Esophagus squamous epithelium (tissue), 5 donors: ENCODE results near the gene RNF175. TPM values are rescaled to one million over a fixed set of nuclear protein-coding genes. Genes with fewer than 3 reads are reported as not detected.

Experiments
- DNase-seq: peaks from one replicate; lab custom pipeline; 2025; lab: John Stamatoyannopoulos, UW
- H3K27ac ChIP-seq, 4 donors: fragments of 200-600 bp; sonication (generic); one replicate each; pipeline ENCODE4 v1.5.1; 2016 to 2019; ENCODE audit warnings: mild to moderate bottlenecking in 1 of 4
- H3K27me3 ChIP-seq, 4 donors: fragments of 200-600 bp; sonication (generic); 1 replicate in 3 of 4; 2 replicates in 1 of 4; pipeline versions ENCODE4 v1.5.1 to v1.6.0; 2017 to 2021; ENCODE audit warnings: antibody characterized with exemption in 1 of 4
- H3K36me3 ChIP-seq, 3 donors: fragments of 200-600 bp; sonication (generic); one replicate each; pipeline ENCODE4 v1.5.1; 2016 to 2019
- H3K4me1 ChIP-seq, 3 donors: fragments of 200-600 bp; sonication (generic); one replicate each; pipeline ENCODE4 v1.5.1; 2017 to 2019
- H3K4me3 ChIP-seq, 4 donors: fragments of 200-600 bp; sonication (generic); 1 replicate in 3 of 4; 2 replicates in 1 of 4; pipeline ENCODE4 v1.5.1; 2016 to 2019; ENCODE audit warnings: mild to moderate bottlenecking in 2 of 4, moderate library complexity in 1 of 4
- H3K9me3 ChIP-seq, 3 donors: fragments of 200-600 bp; sonication (generic); one replicate each; pipeline ENCODE4 v1.5.1; 2016 to 2019
- CTCF ChIP-seq, 6 experiments: fragments of 450-650 bp in 4 of 6; fragments of 200-600 bp in 2 of 6; sonication (generic) in 2 of 6; IDR thresholded peaks; one replicate each; pipeline ENCODE4 v1.5.1; 2016 to 2019; ENCODE audit warnings: antibody characterized with exemption in 6 of 6, mild to moderate bottlenecking in 4 of 6, moderate library complexity in 4 of 6
- POLR2A ChIP-seq, 4 donors: fragments of 450-650 bp; IDR thresholded peaks; one replicate each; pipeline ENCODE4 v1.6.1; 2017; ENCODE audit warnings: antibody characterized with exemption in 4 of 4, mild to moderate bottlenecking in 4 of 4, moderate library complexity in 3 of 4
- whole genome bisulfite sequencing, 2 donors: methylation state at CpG; one replicate each; pipeline ENCODE4 v1.1.5; 2018; 5-methylcytosine and 5-hydroxymethylcytosine counted together
- intact Hi-C: fragments of 100-400 bp; cut with DNase I; formaldehyde crosslinking; loops from one replicate; pipeline ENCODE4 v1.15.0; 2022
- total RNA-seq, 4 donors: library from RNA; depleted of rRNA; stranded (reverse); fragments of >200 nt; gene quantifications; one replicate each; pipeline ENCODE4 v1.1.0, GENCODE V29; 2016
- donor health status: DM: yes; HTN: yes; CAD: no.

Gene RNF175
- total RNA-seq, 4 donors from 2014 or later, result 0.76 TPM; not detected in 3

GRCh38 chr4:153789741-153790499 is 30.1 kb upstream of the RNF175 start:
- peaks cover 22 to 51% (median 27%) of the 10 kb centered on the region in 3 donors for H3K4me1 ChIP-seq
- peak overlapping the region; percentile 36 to 79 (median 64) for H3K27ac ChIP-seq
- intact Hi-C loops, result loop anchor here (10.0 kb wide), 1 partner anchor 525 kb away; no protein-coding TSS in a partner anchor
- no peak for DNase-seq
- H3K27me3 ChIP-seq, result peaks cover 22 to 93% (median 37%) of the 10 kb centered on the region in 4 donors
- peak overlapping the region in 3 of 4 donors; percentile 30 to 65 (median 47) for H3K4me3 ChIP-seq
- no peaks in the 10 kb centered on the region for H3K36me3 ChIP-seq
- 41 to 46% methylated on average over 23 of the region's 28 CpGs for WGBS, 2 donors
- TF ChIP-seq POLR2A (IDR thresholded peaks at IDR 0.05) (no peak), CTCF (IDR thresholded peaks at IDR 0.05) (no peak)
- H3K9me3 ChIP-seq, result no peaks in the 10 kb centered on the region

GRCh38 chr4:153788413-153789276 is 28.8 kb upstream of the RNF175 start, which contains the start of gene SFRP2:
Gene SFRP2, minus strand, starts transcription at chr4:153789083. Its CDS starts 248 bp downstream, at chr4:153788835.
- H3K4me1 ChIP-seq, result peaks cover 22 to 51% (median 27%) of the 10 kb centered on the region in 3 donors
- no peaks in the 10 kb centered on the region for H3K36me3 ChIP-seq
- DNase-seq, result no peak
- H3K27ac ChIP-seq, result peak within 1 kb of the TSS; percentile 14 to 79 (median 64)
- TF ChIP-seq CTCF (IDR thresholded peaks at IDR 0.05), result no peak
- peak in 2 of 4 donors; percentile 39 to 43 for TF ChIP-seq POLR2A (IDR thresholded peaks at IDR 0.05)
- intact Hi-C loops, result no loop called here
- peaks cover 22 to 90% (median 37%) of the 10 kb centered on the region in 4 donors for H3K27me3 ChIP-seq
- H3K4me3 ChIP-seq, result peak within 1 kb of the TSS; percentile 5 to 65 (median 38)
- H3K9me3 ChIP-seq, result no peaks in the 10 kb centered on the region
- WGBS, 2 donors, result 6 to 10% methylated on average over 2 to 25 of the region's 72 CpGs

- TF ChIP-seq CTCF (IDR thresholded peaks at IDR 0.05), result no peak
- TF ChIP-seq POLR2A (IDR thresholded peaks at IDR 0.05), result no peak
- Histone ChIP-seq H3K27ac (peak overlapping the region; percentile 10 to 79 (median 44)), H3K4me1 (peaks cover 22 to 51% (median 27%) of the 10 kb centered on the region in 3 donors), H3K27me3 (peaks cover 22 to 87% (median 37%) of the 10 kb centered on the region in 4 donors), H3K9me3 (no peaks in the 10 kb centered on the region), H3K4me3 (peak overlapping the region; percentile 5 to 65 (median 38)), H3K36me3 (no peaks in the 10 kb centered on the region)
- intact Hi-C loops, result no loop called here
- no peak for DNase-seq
- WGBS, 2 donors, result 23 to 30% methylated on average over 9 to 14 of the region's 15 CpGs
Measured at GRCh38 chr4:153788051-153788412, 28.2 kb upstream of the RNF175 start.

GRCh38 chr4:153787575-153787974 is 27.8 kb upstream of the RNF175 start:
- Histone ChIP-seq H3K27ac (peak overlapping the region in 1 of 4 donors; percentile 75), H3K27me3 (peaks cover 18 to 84% (median 37%) of the 10 kb centered on the region in 4 donors), H3K4me1 (peaks cover 22 to 47% (median 27%) of the 10 kb centered on the region in 3 donors), H3K4me3 (peak overlapping the region in 3 of 4 donors; percentile 30 to 65 (median 47)), H3K9me3 (no peaks in the 10 kb centered on the region), H3K36me3 (no peaks in the 10 kb centered on the region)
- no peak for DNase-seq
- TF ChIP-seq CTCF (IDR thresholded peaks at IDR 0.05) (no peak), POLR2A (IDR thresholded peaks at IDR 0.05) (no peak)
- intact Hi-C loops, result no loop called here
- 31 to 59% methylated on average over 5 of the region's 5 CpGs for WGBS, 2 donors
